GM12891 (cell line): ENCODE data around the gene TRIO.

ENCODE experiments used
- PAX5 ChIP-seq: IDR thresholded peaks from 2 replicates; pipeline ENCODE4 v1.6.1; 2011; ENCODE audit warnings: low read length, moderate library complexity, mild to moderate bottlenecking; ENCODE audit not compliant: insufficient read depth, severe bottlenecking
- POLR2A ChIP-seq: IDR thresholded peaks from 2 replicates; pipeline ENCODE4 v1.6.1; 2011; ENCODE audit warnings: low read depth, low read length, control low read depth
- POLR2AphosphoS5 ChIP-seq: IDR thresholded peaks from 2 replicates; pipeline ENCODE4 v1.6.1; 2011; ENCODE audit warnings: low read depth, low read length, control low read depth
- SPI1 ChIP-seq: IDR thresholded peaks from 2 replicates; pipeline ENCODE4 v1.6.1; 2011; ENCODE audit warnings: low read depth, low read length, control low read depth
- TAF1 ChIP-seq: IDR thresholded peaks from 2 replicates; pipeline ENCODE4 v1.6.1; 2011; ENCODE audit warnings: low read depth, low read length, control low read depth

DNA sequence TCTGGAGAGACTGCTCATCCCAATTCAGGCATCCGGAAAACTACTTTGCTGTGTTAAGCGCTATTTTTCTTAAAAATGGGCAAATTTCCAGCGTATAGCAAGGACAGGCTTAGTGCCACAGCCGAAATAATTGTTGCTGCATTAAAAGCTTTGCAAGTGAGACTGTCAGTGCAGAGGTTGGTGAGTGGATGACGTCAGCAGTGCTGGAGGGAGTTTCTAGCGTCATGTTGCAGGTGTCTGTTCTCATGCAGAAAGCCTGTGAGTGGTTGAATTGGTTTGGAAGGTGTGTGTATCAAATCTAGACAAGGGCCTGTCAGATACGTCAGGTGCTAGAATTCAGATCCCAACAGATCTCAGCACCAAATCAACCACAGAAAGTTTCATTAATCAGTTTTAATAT, 204.4 kb downstream of the TRIO start:
- no peak for TF ChIP-seq POLR2AphosphoS5
- no peak for TF ChIP-seq SPI1
- no peak for TF ChIP-seq PAX5
- TF ChIP-seq POLR2A, result no peak
- TF ChIP-seq TAF1, result no peak
